Measurements from ENCODE around the gene CCKAR.

GRCh38 chr4:26478330-26478729 lies 12.0 kb downstream of the CCKAR start:
- TF ChIP-seq SMARCA5 (IDR thresholded peaks at IDR 0.05) = no peak
- TF ChIP-seq EZH2 (IDR thresholded peaks at IDR 0.05; ENCODE audit: borderline replicate concordance, control insufficient read depth, low read depth, low read length) = no peak

Data from GM12878 (cell line).